ENCODE measurements around the gene FAM107B. TPM values are rescaled to one million over a fixed set of nuclear protein-coding genes. Genes with fewer than 3 reads are reported as not detected.

Gene FAM107B
- total RNA-seq, 3 donors from 2014 or later: 30.8 to 56.1 (median 51.8) TPM

DNA sequence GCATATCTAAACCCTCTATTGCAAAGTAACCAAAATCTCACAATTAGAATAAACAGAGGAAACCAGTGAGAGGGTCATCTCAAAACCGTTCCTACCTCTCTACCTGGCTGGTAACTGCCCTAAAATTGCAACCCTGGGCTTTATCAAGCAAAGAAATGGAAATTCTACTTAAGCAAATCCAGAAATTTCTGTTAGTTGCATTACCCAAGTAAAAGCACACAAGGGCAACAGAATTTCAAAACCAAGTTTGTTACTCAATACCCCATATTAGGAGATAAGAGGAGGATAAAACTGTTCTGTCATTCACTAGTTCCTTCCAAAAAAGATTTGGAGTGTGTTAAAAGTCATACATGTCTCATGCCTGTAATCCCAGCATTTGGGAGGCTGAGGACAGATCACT, 195.3 kb downstream of the FAM107B start:
- no peaks in the 10 kb centered on the region for H3K4me1 ChIP-seq
- H3K27me3 ChIP-seq: no peaks in the 10 kb centered on the region
- H3K4me3 ChIP-seq: no peak overlapping the region
- H3K9me3 ChIP-seq: no peaks in the 10 kb centered on the region
- DNase-seq (ENCODE audit: low spot score in 2 of 2): no peak
- TF ChIP-seq, protein P1, sequence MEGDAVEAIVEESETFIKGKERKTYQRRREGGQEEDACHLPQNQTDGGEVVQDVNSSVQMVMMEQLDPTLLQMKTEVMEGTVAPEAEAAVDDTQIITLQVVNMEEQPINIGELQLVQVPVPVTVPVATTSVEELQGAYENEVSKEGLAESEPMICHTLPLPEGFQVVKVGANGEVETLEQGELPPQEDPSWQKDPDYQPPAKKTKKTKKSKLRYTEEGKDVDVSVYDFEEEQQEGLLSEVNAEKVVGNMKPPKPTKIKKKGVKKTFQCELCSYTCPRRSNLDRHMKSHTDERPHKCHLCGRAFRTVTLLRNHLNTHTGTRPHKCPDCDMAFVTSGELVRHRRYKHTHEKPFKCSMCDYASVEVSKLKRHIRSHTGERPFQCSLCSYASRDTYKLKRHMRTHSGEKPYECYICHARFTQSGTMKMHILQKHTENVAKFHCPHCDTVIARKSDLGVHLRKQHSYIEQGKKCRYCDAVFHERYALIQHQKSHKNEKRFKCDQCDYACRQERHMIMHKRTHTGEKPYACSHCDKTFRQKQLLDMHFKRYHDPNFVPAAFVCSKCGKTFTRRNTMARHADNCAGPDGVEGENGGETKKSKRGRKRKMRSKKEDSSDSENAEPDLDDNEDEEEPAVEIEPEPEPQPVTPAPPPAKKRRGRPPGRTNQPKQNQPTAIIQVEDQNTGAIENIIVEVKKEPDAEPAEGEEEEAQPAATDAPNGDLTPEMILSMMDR (IDR thresholded peaks at IDR 0.05): no peak
- intact Hi-C loops (cut with DNase I; ENCODE audit: low total_unique reads): no loop called here
- H3K36me3 ChIP-seq: no peaks in the 10 kb centered on the region
- H3K27ac ChIP-seq: peak overlapping the region in 1 of 2 donors; percentile 13

DNA sequence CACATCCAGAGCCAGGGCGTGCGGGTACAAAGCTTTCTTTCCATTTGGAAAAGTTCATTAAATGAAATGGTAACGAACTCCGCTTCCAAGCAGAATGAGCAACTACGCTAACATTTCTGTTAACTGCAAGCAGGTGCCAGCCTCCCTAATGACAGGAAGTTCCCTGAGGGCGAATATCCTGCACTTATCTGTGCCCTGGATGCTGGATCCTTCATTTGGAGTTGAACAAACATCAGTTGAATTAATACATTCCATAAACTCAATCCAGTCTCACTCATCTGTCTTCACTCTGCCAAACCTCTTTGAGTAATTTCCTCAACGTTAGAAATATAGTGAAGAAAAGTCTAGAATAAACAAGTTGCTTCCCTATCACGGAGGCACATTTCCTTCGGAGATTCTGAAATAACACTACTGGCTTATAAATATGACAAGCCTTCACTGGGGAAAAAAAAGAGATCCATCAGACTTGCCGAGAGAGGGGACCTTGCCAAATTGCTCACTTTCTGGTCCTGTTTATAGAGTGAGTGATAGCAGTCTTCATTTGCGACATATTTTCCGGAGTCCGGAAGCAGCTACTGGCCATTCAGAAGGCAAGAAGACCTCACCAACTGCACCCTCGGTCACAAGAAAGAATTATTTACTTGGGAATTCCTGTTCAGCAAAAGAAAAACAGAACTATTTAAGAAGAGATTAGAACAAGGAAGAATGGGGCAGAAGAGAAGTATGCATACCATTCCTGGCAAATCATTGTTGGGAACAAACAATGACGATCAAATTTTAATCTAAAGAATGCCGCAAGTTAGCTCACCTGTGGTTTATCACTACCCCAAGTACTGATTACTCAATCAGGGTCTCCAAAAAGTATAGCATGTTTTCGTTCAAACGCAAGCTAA, 196.4 kb downstream of the FAM107B start:
- Histone ChIP-seq H3K4me1 (no peaks in the 10 kb centered on the region), H3K9me3 (no peaks in the 10 kb centered on the region), H3K36me3 (no peaks in the 10 kb centered on the region), H3K27me3 (no peaks in the 10 kb centered on the region), H3K27ac (peak overlapping the region; percentile 4 to 45), H3K4me3 (no peak overlapping the region)
- no peak for DNase-seq (ENCODE audit: low spot score in 2 of 2)
- TF ChIP-seq, protein P1 (IDR thresholded peaks at IDR 0.05): no peak
- no peak for TF ChIP-seq POLR2AphosphoS5 (IDR thresholded peaks at IDR 0.05)
- no peak for TF ChIP-seq POLR2A (IDR thresholded peaks at IDR 0.05)
- intact Hi-C loops (cut with DNase I; ENCODE audit: low total_unique reads): no loop called here

DNA sequence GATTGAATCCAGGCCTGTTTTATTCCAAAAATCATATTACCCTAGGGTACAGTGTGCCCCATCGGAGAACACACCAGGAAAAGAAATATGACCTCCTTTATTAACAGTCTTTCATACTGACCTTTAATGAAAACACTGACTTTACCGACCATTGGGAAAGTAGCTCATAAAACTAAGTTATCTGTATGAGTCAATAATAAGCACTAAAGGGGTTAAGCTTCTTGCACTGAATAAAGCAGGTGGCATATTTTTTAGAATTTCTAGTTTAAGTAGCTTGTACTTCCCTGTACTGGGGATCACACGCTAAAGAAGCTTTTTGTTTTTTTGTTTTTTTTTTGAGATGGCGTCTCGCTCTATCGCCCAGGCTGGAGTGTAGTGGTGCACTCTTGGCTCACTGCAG, 199.8 kb downstream of the FAM107B start:
- Histone ChIP-seq H3K27ac (no peak overlapping the region), H3K4me3 (no peak overlapping the region), H3K36me3 (no peaks in the 10 kb centered on the region), H3K27me3 (no peaks in the 10 kb centered on the region), H3K9me3 (no peaks in the 10 kb centered on the region), H3K4me1 (peaks cover 0 to 6% of the 10 kb centered on the region in 2 donors)
- TF ChIP-seq, protein P1 (IDR thresholded peaks at IDR 0.05): no peak
- no peak for TF ChIP-seq POLR2A (IDR thresholded peaks at IDR 0.05)
- TF ChIP-seq POLR2AphosphoS5 (IDR thresholded peaks at IDR 0.05): no peak
- intact Hi-C loops (cut with DNase I; ENCODE audit: low total_unique reads): no loop called here
- no peak for DNase-seq (ENCODE audit: low spot score in 2 of 2)

DNA sequence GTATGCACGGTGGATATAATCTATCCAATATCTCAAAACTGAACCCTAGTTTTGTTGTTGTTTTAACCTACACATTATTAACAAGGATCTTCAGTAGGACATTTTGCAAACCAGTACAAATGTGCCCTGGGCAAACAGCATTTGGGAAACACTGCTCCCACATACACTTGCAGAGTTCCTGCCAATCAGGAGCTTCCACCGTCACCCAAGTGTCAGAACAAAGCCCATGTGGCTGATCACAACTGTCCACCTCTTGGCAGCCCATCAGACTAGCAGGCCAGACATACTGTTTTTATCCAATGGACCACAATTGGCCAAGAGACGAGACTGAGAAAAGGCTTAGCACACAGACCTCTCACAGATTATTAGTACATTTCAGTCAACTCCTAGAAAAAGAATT, 200.4 kb downstream of the FAM107B start:
- intact Hi-C loops (cut with DNase I; ENCODE audit: low total_unique reads): no loop called here
- no peak overlapping the region for H3K4me3 ChIP-seq
- DNase-seq (ENCODE audit: low spot score in 2 of 2): no peak
- H3K9me3 ChIP-seq: no peaks in the 10 kb centered on the region
- no peaks in the 10 kb centered on the region for H3K36me3 ChIP-seq
- no peak overlapping the region for H3K27ac ChIP-seq
- TF ChIP-seq POLR2A (IDR thresholded peaks at IDR 0.05) (no peak), POLR2AphosphoS5 (IDR thresholded peaks at IDR 0.05) (no peak)
- TF ChIP-seq, protein P1 (IDR thresholded peaks at IDR 0.05): no peak
- no peaks in the 10 kb centered on the region for H3K27me3 ChIP-seq
- peaks cover 0 to 7% of the 10 kb centered on the region in 2 donors for H3K4me1 ChIP-seq

DNA sequence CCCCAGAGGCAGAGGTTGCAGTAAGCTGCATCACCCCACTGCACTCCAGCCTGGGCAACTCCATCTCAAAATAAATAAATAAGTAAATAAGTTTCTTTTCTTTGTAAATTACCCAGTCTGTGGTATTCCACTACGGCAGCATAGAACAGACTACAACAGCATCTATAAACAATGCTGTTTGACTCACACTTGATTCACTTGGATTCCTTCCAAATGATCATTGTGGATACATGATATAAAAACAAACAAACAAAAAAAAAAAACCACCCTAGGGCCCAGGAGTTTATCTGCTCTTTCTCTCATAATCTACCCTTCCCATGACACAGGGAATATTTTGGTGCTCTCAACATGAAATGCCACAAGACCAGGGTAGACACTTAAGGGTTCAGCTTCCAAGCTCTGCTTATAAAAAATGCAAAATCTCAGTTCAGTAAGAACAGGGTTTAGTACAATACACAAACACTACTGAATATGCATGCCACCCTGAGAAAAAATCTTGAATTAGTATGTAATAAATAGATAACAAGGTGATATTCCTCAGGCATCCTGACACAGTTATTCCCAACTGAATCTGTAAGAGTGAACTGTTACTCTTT, 200.9 kb downstream of the FAM107B start:
- Histone ChIP-seq H3K4me3 (no peak overlapping the region), H3K4me1 (peaks cover 0 to 7% of the 10 kb centered on the region in 2 donors), H3K27me3 (no peaks in the 10 kb centered on the region), H3K27ac (no peak overlapping the region), H3K36me3 (no peaks in the 10 kb centered on the region), H3K9me3 (no peaks in the 10 kb centered on the region)
- intact Hi-C loops (cut with DNase I; ENCODE audit: low total_unique reads): no loop called here
- no peak for TF ChIP-seq POLR2AphosphoS5 (IDR thresholded peaks at IDR 0.05)
- TF ChIP-seq POLR2A (IDR thresholded peaks at IDR 0.05): no peak
- no peak for DNase-seq (ENCODE audit: low spot score in 2 of 2)

All from breast epithelium (tissue), 4 donors.